ENCODE results near the gene ABCF3.

The ABCF3 gene

DNA sequence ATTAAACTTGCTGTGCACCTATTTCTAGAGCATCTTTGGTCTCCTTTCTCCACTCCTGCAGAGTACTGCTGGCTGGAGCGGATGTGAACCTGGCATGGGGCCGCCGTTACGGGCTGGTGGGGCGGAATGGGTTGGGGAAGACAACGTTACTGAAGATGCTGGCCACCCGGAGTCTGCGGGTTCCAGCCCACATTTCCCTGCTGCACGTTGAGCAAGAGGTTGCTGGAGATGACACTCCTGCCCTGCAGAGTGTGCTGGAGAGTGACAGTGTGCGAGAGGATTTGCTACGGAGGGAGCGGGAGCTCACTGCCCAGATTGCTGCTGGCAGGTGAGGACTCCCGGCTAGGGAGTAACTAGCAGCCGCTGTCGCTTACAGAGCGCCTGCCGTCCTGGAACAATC lies 2.1 kb downstream of the ABCF3 start:
- no peak for DNase-seq (ENCODE audit: low read depth)

DNA sequence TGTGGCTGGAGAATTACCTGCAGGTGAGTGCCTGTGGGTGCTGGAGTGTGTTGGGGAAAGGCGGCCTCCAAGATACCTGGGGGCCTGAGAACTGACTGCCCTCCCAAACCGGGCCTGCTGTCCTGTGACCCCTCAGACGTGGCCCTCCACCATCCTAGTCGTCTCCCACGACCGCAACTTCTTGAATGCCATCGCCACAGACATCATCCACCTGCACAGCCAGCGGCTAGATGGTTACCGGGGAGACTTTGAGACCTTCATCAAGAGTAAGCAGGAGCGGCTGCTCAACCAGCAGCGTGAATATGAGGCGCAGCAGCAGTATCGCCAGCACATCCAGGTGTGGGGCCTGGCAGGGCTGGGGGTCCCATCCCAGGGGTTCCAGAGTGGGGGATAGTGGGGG lies 3.4 kb downstream of the ABCF3 start:
- DNase-seq (ENCODE audit: low read depth), result no peak

DNA sequence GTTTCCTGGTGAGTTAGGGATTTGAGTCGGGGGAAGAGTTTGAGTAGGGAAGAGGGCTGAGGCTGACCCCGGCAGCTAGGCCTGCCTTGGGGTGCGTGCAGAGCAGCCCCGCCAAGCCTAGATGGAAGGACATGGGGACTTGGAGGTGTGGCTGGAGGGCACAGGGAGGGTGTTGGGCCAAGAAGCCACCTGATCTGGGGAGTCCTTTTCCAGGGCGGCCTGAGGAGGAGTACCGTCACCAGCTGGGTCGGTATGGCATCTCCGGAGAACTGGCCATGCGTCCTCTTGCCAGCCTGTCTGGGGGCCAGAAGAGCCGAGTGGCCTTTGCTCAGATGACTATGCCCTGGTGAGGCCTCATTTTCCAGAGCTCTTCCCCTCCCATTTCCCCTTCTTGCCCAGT lies 6.9 kb downstream of the ABCF3 start:
- DNase-seq (ENCODE audit: low read depth), result no peak

DNA sequence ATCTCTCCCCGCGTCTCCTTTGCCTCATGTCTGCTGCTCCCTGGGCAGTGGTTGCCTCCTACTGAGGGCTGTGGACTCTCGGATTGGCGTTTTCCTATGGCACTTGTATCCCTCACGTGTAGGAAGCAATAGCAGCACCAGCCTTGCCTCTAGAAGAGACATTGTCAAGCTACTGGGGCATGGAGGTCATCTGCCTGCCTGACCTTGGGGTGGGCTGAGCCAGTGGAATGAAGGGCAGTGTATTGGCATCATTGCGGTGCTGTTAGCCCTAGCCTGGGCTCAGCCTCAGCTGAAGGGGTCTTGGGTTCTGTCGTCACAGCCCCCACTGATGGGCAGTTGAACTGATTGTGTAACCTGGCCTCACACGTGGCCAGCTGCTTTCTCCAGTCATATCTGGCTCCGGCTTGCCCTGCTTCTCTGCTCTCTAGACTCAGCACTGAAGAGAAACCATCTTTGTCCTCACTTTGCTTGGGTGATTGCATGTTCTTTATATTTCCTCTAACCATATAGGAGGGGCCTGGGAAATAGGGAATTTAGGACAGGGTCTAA lies 8.1 kb downstream of the ABCF3 start:
- DNase-seq (ENCODE audit: low read depth), result no peak

DNA sequence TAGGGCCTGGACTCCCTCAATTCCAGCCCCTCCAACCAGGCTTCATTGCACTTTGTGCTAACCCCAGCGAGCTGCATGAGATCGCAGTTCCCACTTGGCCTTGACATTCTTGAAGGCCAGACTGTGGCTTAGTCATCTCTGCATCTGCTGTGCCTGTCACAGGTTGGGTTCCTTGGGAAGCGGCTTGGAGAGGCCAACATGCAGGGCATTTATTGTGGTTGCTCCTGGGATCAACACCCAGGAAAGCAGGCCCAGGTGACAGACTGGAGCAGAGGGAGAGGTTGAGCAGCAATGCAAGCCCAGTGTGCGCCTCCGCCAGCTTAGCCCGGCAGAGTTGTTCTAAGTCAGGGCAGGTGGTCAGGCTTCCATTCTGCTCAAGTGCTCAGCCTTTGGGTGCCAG lies 10.5 kb downstream of the ABCF3 start:
- no peak for DNase-seq (ENCODE audit: low read depth)

DNA sequence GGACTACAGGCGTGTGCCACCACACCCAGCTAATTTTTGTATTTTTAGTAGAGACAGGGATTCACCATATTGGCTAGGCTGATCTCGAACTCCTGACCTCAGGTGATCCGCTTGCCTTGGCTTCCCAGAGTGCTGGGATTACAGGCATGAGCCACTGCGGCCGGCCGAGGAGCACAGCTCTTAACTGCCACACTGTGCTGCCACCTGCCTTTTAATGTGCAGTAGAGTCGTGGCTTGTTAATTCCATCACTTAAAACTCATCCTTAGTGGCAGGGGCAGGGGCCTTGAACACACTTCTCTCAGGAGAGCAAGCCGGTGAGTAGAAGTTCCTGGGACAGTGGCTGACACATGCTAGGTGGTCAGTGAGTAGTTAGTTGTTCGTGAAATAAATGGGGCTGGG lies 12.5 kb downstream of the ABCF3 start:
- no peak for DNase-seq (ENCODE audit: low read depth)

DNA sequence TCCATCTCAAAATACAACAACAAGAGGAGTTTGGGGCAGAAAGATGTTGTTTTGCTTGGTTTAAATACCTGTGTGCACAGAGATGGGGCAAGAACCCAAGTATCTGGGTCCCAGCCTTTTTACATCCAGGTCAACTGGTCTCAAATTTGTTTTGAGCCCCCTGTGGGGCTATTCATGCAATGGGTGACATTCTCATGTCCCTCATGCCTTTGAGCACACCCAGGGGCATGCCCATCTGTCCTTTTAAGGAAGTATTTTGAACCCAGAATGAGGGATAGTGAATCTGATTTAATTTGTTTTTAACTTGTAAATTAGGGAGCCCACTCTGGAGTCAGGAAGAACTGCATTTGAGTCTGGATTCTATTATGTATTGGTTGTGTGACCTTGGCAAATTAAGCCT lies 14.8 kb downstream of the ABCF3 start:
- no peak for DNase-seq (ENCODE audit: low read depth)

DNA sequence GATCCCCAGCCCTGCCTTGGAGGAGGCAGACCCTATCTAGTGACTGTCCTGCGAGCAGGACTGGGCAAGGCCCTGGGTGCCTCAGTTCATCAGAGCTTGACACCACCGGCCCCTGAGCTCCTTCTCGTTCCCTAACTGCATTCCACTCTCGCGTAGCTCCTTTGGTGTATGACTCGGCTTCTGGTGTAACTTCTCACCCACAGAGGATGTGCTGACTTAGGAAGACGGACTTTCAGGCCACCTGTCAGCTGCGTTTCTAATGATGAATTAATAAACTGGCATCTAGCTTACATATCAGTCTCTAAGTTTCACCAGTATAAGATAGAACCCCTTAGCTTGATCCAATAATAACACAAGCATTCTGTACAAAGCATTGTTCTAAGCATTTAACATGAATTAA lies 17.5 kb downstream of the ABCF3 start:
- DNase-seq (ENCODE audit: low read depth), result no peak

DNA sequence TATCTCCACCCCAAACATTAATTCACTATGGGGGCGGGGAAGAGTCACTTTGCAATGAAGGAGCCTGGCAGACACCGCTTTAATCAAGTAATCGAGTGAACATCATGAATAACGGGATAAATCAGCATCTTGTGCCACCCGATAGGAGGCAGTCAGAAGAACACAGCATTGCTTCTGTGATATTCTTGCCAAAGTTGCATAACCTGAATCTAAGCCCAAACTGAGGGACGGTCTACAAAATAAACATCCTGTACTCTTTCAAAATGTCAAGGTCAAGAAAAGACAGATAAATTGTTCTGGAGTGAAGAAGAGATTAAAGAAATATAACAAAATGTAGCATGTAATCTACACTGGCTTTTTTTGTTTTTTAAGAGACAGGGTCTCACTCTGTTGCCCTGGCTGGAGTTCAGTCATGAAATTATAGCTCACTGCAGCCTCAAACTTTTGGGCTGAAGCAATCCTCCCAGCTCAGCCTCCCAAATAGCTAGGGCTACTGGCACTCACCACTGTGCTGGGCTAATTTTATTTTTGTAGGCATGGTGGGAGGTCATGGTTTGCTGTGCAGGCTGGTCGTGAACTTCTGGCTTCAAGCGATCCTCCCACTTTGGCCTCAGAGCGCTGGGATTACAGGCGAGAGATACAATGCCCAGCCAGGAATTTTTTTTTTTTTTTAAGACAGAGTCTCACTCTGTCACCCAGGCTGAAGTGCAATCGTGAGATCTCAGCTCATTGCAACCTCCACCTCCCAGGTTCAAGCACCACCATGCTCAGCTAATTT lies 23.3 kb downstream of the ABCF3 start:
- DNase-seq (ENCODE audit: low read depth), result no peak

DNA sequence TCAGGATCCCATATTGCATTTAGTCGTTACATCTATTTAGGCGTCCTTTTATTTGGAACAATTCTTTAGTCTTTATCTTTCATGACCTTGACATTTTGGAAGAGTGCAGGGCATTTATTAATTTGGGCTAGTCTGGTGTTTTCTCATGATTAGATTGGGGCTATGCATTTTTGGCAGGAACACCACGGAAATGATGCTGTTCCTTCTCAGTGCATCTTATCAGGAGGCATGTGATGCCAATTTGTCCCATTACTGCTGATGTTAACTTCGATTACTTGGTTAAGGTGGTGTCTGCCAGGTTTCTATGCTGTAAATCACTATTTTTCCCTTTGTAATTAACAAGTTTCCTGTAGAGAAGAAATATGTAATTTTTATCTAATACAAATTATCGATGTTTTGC lies 25.3 kb downstream of the ABCF3 start:
- no peak for DNase-seq (ENCODE audit: low read depth)

DNA sequence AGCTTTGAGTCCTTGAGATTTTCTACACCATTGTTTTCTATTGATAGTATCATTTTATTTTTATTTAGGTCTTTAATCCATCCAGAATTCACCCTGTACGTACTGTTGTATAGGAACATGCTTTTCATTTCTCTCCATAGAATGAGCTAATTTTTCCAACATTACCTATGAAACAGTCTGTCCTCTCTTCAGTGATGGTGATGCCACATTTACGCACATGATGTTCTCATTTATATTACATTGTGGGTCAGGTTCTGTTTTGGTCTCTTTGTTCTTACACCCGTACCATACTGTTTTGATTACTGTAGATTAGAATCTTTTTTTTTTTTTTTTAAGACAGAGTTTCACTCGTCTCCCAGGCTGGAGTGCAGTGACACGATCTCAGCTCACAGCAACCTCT lies 25.7 kb downstream of the ABCF3 start:
- DNase-seq (ENCODE audit: low read depth), result no peak

DNA sequence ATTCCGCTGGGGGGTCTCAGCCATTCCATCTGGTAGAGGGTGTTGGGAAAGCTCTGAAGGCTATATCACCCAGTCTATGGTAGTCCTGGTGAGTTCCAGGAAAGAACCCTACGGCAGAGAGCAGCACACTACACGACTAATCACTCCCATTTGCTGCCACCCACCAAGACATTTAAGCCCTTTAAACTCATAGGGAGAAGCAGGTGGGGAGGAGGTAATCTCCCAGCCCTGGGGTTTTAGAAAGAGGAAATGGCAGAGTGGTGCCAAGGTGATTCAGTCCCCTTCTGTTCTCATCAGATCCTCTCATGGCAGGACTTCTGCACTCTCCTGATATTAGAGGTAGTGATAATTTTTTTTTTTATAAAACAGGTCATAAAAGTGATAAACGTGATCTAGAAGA lies 32.8 kb downstream of the ABCF3 start:
- DNase-seq (ENCODE audit: low read depth), result no peak

DNA sequence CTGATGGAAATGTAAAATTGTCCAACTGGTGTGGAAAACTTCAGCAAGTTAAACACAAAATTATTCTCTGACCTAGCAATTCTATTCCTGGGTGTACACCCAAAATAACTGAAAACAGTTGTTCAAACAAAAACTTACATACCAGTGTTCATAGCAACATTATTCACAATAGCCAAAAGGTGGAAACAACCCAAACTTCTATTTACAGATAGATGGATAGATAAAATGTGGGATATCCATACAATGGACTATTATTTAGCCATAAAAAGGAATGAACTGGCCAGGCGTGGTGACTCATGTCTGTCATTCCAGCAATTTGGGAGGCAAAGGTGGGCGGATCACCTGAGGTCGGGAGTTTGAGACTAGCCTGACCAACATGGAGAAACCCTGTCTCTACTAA lies 36.5 kb downstream of the ABCF3 start:
- DNase-seq (ENCODE audit: low read depth), result no peak

DNA sequence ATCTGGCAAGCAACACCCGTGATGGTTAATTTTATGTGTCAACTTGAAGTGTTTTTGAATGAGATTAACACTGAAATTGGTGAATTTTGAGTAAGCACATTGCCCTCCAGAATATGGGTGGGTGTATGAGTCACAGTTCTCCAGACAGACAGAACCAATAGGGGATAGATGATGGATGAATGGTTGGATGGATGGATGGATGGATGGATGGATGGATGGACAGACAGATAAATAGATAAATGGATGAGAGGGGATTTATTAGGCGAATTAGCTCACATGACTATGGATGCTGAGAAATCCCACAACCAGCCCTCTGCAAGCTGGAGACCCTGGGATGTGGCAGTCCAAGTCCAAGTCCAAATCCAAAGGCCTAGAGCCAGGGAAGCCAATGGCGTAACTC lies 37.9 kb downstream of the ABCF3 start:
- no peak for DNase-seq (ENCODE audit: low read depth)

DNA sequence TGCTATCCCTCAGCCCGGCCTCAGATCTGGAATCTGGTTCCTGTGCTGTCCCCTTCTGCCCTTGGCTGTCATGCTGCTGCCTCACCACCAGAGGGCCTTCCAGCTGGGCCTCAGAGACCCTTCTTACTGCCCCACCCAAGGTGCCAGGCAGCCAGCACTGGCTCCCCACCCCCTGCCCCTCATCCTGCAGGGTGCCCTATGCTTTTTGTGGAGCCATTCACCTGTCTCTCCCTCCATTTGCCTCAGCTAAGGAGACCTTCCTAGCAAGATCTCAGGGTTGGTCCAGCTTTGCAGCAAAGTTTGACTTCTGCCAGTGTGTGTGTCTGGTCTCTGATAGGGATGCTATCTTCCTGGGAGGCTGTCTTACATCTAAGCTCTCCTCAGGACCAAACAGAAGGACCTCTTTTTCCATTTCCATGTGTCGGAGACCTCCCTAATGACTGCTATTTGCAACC lies 41.5 kb downstream of the ABCF3 start:
- DNase-seq (ENCODE audit: low read depth), result no peak

DNA sequence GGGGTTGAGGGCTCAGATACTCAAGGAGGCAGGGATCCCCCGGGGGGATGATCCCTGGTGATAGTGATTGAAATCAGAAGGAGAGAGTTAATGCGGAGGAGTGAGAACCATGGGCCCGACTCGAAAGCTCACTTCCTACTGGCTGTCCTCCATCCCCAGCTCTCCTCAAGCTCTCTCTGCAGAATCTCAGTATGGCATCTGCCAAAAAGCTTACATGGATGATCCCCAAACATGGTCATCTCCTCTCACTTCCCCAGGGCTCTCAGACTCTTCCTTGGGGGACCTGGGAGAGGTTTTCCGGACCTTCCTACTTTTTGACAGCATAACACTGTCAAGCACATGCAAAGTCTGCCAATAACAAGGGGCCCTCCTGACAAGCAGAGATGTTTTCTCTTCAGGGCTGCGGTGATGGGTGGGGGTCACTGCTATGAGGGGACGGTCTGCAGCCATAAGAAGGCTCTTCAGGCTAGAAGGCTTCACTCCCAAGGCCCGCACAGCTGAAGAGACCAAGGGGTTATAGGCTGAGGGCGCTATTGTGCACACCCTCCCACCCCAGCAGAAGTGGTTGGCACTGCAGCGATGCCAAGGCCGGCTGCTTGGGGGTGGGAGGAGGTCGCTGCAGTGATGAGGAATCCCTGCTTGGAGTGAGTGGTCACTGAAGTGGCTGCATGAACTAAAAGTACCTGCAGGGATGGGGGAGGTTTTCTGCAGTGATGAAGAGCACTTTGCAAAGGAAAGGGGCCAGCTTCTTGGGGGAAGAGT lies 42.6 kb downstream of the ABCF3 start:
- no peak for DNase-seq (ENCODE audit: low read depth)

DNA sequence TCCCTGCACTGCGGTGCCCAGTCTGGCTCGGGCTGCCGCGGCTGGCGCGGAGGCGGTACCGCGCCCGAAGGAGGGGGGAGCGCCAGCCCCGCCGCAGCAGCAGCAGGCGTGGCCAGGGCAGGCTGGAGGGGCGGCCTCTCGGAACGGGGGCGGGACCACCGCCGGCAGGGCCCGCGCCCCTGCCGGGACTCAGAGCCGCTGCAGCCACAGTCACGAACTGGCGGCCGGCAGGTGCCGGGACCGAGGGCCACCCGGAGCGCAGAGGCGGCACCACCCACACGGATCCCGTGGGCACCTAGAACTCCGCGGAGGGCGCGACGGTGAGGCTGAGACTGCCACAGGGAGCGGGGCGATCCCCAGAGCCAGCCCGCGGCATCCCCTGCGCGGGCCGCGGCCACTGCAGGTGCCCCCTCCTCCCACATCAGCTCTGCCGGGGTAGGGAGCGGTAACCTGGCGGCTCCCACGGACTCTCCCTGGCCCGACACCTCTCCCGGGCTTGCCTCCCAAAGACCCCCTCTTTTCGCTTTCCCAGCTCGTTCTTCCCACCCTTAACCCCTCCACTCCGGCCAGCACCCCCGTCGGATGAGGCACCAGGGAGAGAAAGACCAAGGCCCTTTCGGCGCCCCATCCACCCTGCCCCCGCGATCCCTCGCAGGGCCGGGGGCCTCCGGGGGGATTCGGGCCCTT lies 43.5 kb downstream of the ABCF3 start, which contains the start of gene VWA5B2:
Gene VWA5B2, plus strand, starts transcription at position 192 of the 687 bp plus-strand sequence. CDS start 944 bp downstream, outside the sequence.
- DNase-seq (ENCODE audit: low read depth), result no peak

DNA sequence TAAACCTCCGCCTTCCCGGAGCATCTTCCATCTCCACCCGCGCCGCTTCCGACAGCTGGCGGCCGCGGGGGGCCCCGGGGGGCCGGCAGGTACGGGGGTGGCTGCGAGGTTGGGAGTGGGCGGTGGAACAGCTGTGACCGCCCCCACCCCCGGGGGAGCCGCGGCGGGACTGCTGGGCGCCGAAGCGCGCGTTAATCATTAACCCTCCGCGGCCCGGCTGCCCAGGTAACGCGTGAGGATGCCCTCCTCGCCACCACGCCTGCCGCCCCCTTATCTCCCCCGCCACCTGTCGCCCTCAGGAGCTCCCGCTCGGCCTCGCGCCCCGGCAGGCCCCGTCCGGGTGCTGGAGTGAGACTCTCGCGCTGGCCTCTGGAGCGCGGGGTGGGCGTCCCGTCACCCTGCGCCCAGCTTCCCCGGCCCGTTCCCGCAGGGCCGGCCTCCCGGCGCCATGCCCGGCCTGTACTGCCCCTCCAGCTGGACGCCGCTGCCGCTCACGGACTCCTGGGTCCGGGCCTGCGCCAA lies 44.1 kb downstream of the ABCF3 start:
- DNase-seq (ENCODE audit: low read depth), result no peak

DNA sequence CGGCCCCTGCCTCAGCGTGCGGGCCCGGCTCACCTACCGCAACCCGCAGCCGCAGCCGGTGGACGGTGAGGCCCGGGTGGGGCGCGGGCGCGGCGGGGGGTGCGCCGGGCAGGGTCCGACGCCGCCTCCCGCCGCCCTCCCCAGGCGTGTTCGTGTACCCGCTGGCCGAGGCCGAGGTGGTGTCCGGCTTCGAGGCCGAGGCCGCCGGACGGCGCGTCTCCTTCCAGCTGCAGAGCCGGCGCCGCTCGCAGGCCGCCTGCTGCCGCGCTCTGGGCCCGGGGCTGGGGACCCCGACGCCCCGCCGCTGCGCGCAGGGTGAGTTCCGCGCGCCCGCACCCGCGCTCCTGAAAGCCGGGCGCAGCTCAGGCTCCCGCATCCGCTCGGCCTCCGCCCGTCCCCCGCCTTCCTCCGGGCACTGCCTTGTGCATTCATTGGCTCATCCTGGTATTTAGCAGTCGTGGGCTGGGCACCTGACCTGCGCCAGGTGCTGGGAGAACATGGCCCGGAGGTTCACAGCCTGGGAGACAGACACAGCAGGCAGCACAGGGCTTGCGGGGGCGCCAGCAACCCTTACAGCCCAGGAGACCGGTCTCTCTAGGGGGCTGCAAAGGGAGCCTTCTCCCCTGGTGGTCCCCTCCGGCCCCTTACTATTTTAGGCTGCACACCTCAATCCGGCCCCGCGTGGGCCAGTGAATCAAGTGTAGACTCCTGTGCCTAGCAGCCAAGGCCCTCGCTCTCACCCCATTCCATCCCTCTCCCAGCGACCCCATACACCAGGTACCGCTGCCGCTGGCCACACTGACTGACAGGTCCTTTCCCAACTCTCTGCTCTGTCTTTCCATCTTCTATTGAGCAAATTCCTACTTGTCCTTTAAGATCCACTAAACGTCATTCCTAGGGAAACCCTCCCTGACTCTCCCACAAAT lies 44.9 kb downstream of the ABCF3 start:
- no peak for DNase-seq (ENCODE audit: low read depth)

DNA sequence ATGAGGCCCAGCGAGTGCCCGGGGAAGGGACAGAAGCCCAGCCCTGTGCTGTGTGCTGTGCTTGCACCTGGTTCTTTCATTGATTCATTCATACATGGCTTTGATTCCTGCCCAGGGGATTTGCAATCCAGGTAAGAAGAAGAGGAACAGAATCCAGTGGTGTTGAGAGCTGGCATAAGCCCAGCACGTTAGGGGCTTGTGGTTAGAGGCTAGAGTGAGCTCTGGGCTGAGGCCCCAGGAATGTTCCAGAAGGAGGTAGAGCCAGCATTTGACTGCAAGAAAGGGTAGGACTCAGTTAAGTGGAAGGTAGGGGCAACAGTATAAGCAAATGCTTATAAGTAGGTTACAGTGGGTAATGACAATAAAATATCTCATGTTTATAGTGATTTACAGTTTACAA lies 45.7 kb downstream of the ABCF3 start:
- no peak for DNase-seq (ENCODE audit: low read depth)

DNA sequence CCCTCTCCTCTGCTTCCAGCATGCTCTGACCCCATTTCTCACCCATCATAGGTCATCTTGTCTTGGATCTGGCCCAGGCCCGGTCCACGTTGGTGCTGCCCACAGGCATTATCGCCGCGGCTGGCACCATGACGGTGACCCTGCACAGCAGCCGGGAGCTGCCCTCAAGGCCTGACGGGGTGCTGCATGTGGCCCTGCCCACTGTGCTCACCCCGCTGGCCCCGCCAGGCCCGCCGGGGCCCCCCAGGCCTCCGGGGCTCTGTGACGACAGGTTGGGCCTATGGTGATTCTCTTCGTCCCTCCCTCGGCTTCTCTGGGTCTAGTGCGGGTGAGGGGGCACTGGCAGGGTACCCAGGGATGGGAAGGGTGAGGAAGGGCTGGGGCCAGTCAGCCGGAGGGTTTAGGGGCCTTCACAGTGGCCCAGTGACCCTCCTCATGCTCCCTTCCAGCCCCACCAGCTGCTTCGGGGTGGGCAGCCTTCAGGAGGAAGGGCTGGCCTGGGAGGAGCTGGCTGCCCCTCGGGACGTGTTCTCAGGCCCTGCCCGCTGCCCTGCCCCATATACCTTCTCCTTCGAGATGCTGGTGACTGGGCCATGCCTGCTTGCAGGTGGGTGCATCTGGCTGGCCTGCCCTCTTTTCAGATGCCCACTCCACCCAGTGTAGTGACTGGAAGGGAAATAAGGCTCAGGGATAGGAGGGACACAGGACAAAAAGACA lies 47.3 kb downstream of the ABCF3 start:
- DNase-seq (ENCODE audit: low read depth), result no peak
